GM12864 (cell line): Measurements from ENCODE around the gene PEPD.

Experiments
- DNase-seq: peaks from one replicate; pipeline ENCODE4 v3.0.0-alpha.2; 2011; ENCODE audit warnings: low read depth
- H3K4me3 ChIP-seq: 2 replicates; pipeline ENCODE4 v1.5.1; 2011; ENCODE audit warnings: mild to moderate bottlenecking, low read depth, low read length, control low read depth
- CTCF ChIP-seq: IDR thresholded peaks from 2 replicates; pipeline ENCODE4 v1.5.1; 2011; ENCODE audit warnings: low read depth, mild to moderate bottlenecking, moderate library complexity, low read length, control low read depth, inconsistent platforms; ENCODE audit errors: missing control alignments

PEPD gene

GRCh38 chr19:33520048-33520643 lies 1.4 kb downstream of the PEPD start:
- DNase-seq, result no peak
- no peak for TF ChIP-seq CTCF
- H3K4me3 ChIP-seq, result no peak overlapping the region

- no peak for DNase-seq
- no peak for TF ChIP-seq CTCF
Measured at GRCh38 chr19:33519416-33519815, 2.2 kb downstream of the PEPD start.

GRCh38 chr19:33518541-33518940 lies 3.0 kb downstream of the PEPD start:
- no peak overlapping the region for H3K4me3 ChIP-seq
- DNase-seq, result no peak
- TF ChIP-seq CTCF, result no peak

More at GRCh38 chr19:33519416-33519815, 2.2 kb downstream of the PEPD start:
- H3K4me3 ChIP-seq, result no peak overlapping the region

- no peak for DNase-seq
- no peak overlapping the region for H3K4me3 ChIP-seq
- no peak for TF ChIP-seq CTCF
Measured at GRCh38 chr19:33517922-33518321, 3.7 kb downstream of the PEPD start.

- no peak overlapping the region for H3K4me3 ChIP-seq
- no peak for DNase-seq
- no peak for TF ChIP-seq CTCF
Measured at GRCh38 chr19:33515921-33516320, 5.7 kb downstream of the PEPD start.

GRCh38 chr19:33514885-33515551 lies 6.6 kb downstream of the PEPD start:
- DNase-seq, result no peak
- H3K4me3 ChIP-seq, result no peak overlapping the region
- no peak for TF ChIP-seq CTCF

GRCh38 chr19:33513424-33513823 lies 8.2 kb downstream of the PEPD start:
- no peak for DNase-seq
- H3K4me3 ChIP-seq, result no peak overlapping the region
- no peak for TF ChIP-seq CTCF
